Gastrocnemius medialis (tissue), 4 donors: Measurements from ENCODE around the gene FRMD5. TPM values are rescaled to one million over a fixed set of nuclear protein-coding genes. Genes with fewer than 3 reads are reported as not detected.
A peak's percentile ranks its signal among the peaks of the same experiment; 100 is the strongest.

Source experiments
- ATAC-seq, 2 donors: fragments of 150-250 bp; one replicate each; pipeline ENCODE4 v1.9.1; 2016
- DNase-seq, 2 donors: peaks; one replicate each; pipeline ENCODE4 v3.0.0-alpha.2; 2019
- H3K27ac ChIP-seq, 4 donors: fragments of 200-600 bp; sonication (generic); 1 replicate in 1 of 4; 2 replicates in 3 of 4; pipeline ENCODE4 v1.5.1; 2016 to 2018; ENCODE audit warnings: mild to moderate bottlenecking in 2 of 4, moderate library complexity in 1 of 4
- H3K27me3 ChIP-seq, 3 donors: fragments of 200-600 bp; sonication (generic) in 2 of 3; 1 replicate in 1 of 3; 2 replicates in 2 of 3; pipeline versions ENCODE4 v1.5.1 to v1.6.0; 2016 to 2019; ENCODE audit warnings: mild to moderate bottlenecking in 1 of 3, moderate library complexity in 1 of 3
- H3K36me3 ChIP-seq, 2 donors: fragments of 200-600 bp; sonication (generic) in 1 of 2; one replicate each; pipeline ENCODE4 v1.5.1; 2017 to 2018
- H3K4me1 ChIP-seq, 2 donors: fragments of 200-600 bp; sonication (generic) in 1 of 2; one replicate each; pipeline ENCODE4 v1.5.1; 2016 to 2017; ENCODE audit warnings: mild to moderate bottlenecking in 2 of 2
- H3K4me3 ChIP-seq, 4 donors: fragments of 200-600 bp; sonication (generic) in 3 of 4; 1 replicate in 1 of 4; 2 replicates in 3 of 4; pipeline ENCODE4 v1.5.1; 2016 to 2019; ENCODE audit warnings: mild to moderate bottlenecking in 2 of 4
- H3K9me3 ChIP-seq, 3 donors: fragments of 200-600 bp; sonication (generic) in 2 of 3; 1 replicate in 1 of 3; 2 replicates in 2 of 3; pipeline ENCODE4 v1.5.1; 2016 to 2019
- POLR2A ChIP-seq, 2 donors: fragments of 450-650 bp; IDR thresholded peaks; one replicate each; pipeline ENCODE4 v1.6.1; 2017; ENCODE audit warnings: antibody characterized with exemption in 2 of 2, mild to moderate bottlenecking in 2 of 2, moderate library complexity in 2 of 2
- in situ Hi-C, 4 donors: fragments of 200-750 bp; cut with MboI; loops; one replicate each; pipeline versions ENCODE4 v1.15.0 to v1.8.0; 2017; ENCODE audit warnings: low sequenced_read_pairs in 4 of 4
- intact Hi-C: fragments of 100-400 bp; cut with DNase I; formaldehyde crosslinking; loops from one replicate; pipeline ENCODE4 v1.15.1; 2023; ENCODE audit warnings: low total_unique reads
- total RNA-seq, 4 donors: library from RNA; depleted of rRNA; stranded (reverse); fragments of >200 nt; gene quantifications; one replicate each; pipeline versions ENCODE4 v1.1.0 to v1.2.3, GENCODE V29; 2016
- TF ChIP-seq, protein P1 (sequence below), 5 experiments: fragments of 450-650 bp in 3 of 5; fragments of 200-600 bp in 2 of 5; sonication (generic) in 2 of 5; IDR thresholded peaks in 4 of 5; conservative IDR thresholded peaks in 1 of 5; 1 replicate in 4 of 5; 2 replicates in 1 of 5; pipeline ENCODE4 v1.5.1; 2016 to 2019; ENCODE audit warnings: antibody characterized with exemption in 5 of 5, mild to moderate bottlenecking in 3 of 5, moderate library complexity in 3 of 5

The FRMD5 gene
- total RNA-seq, 4 donors from 2014 or later = 0.04 TPM; not detected in 3

- DNase-seq (no peak), ATAC-seq (no peak)
- intact Hi-C loops = no loop called here
- Histone ChIP-seq H3K4me1 (no peaks in the 10 kb centered on the region), H3K27ac (no peak overlapping the region), H3K27me3 (no peaks in the 10 kb centered on the region), H3K36me3 (no peaks in the 10 kb centered on the region), H3K4me3 (no peak overlapping the region), H3K9me3 (no peaks in the 10 kb centered on the region)
- in situ Hi-C loops = loop anchor here in 2 of 4 donors (10.0 kb wide), 1 partner anchor 156 kb away; no protein-coding TSS in a partner anchor
- TF ChIP-seq, protein P1, sequence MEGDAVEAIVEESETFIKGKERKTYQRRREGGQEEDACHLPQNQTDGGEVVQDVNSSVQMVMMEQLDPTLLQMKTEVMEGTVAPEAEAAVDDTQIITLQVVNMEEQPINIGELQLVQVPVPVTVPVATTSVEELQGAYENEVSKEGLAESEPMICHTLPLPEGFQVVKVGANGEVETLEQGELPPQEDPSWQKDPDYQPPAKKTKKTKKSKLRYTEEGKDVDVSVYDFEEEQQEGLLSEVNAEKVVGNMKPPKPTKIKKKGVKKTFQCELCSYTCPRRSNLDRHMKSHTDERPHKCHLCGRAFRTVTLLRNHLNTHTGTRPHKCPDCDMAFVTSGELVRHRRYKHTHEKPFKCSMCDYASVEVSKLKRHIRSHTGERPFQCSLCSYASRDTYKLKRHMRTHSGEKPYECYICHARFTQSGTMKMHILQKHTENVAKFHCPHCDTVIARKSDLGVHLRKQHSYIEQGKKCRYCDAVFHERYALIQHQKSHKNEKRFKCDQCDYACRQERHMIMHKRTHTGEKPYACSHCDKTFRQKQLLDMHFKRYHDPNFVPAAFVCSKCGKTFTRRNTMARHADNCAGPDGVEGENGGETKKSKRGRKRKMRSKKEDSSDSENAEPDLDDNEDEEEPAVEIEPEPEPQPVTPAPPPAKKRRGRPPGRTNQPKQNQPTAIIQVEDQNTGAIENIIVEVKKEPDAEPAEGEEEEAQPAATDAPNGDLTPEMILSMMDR (IDR thresholded peaks at IDR 0.05 in 4 of 5, conservative IDR thresholded peaks at IDR 0.05 in 1 of 5) = no peak
- no peak for TF ChIP-seq POLR2A (IDR thresholded peaks at IDR 0.05)
Measured at GRCh38 chr15:43908516-43909050, 286.5 kb downstream of the FRMD5 start.

DNA sequence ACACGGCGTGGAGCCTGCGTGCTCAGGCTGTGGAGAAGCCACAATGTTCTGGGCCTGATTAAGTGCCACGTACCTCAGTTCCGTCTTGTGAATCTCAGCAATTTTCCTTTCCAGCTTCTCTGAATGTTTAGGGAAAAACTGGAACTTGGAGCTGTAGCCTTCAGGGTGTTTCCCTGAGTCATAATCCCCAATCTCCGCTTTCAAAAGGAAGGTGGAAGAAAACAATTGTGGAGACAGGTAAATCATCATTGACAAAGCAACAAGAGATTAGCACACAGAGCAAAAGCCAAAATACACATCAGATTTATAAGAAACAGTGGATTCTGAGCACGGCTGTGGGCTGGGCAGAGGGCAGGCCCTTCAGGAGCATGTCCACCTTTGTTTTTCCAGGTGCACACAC is 289.3 kb downstream of the FRMD5 start:
- in situ Hi-C loops = loop anchor here in 2 of 4 donors (10.0 kb wide), 1 partner anchor 159 kb away; no protein-coding TSS in a partner anchor
- Histone ChIP-seq H3K4me3 (no peak overlapping the region), H3K9me3 (no peaks in the 10 kb centered on the region), H3K27me3 (no peaks in the 10 kb centered on the region), H3K36me3 (no peaks in the 10 kb centered on the region), H3K27ac (no peak overlapping the region), H3K4me1 (no peaks in the 10 kb centered on the region)
- ATAC-seq (no peak), DNase-seq (no peak)
- intact Hi-C loops = no loop called here
- TF ChIP-seq, protein P1 (IDR thresholded peaks at IDR 0.05 in 4 of 5, conservative IDR thresholded peaks at IDR 0.05 in 1 of 5) = no peak
- no peak for TF ChIP-seq POLR2A (IDR thresholded peaks at IDR 0.05)

- Histone ChIP-seq H3K36me3 (no peaks in the 10 kb centered on the region), H3K27me3 (no peaks in the 10 kb centered on the region), H3K9me3 (no peaks in the 10 kb centered on the region), H3K27ac (no peak overlapping the region), H3K4me3 (no peak overlapping the region), H3K4me1 (no peaks in the 10 kb centered on the region)
- intact Hi-C loops (loop anchor here (2.0 kb wide), 1 partner anchor 163 kb away; no protein-coding TSS in a partner anchor), in situ Hi-C loops (loop anchor here in 2 of 4 donors (10.0 kb wide), 1 partner anchor 161 kb away; no protein-coding TSS in a partner anchor)
- no peak for TF ChIP-seq POLR2A (IDR thresholded peaks at IDR 0.05)
- TF ChIP-seq, protein P1 (IDR thresholded peaks at IDR 0.05 in 4 of 5, conservative IDR thresholded peaks at IDR 0.05 in 1 of 5) = peak; percentile 22 to 63 (median 53)
- no peak for DNase-seq
- ATAC-seq = no peak
Measured at GRCh38 chr15:43903864-43904290, 291.2 kb downstream of the FRMD5 start.

- DNase-seq (no peak), ATAC-seq (no peak)
- H3K36me3 ChIP-seq = no peaks in the 10 kb centered on the region
- H3K4me3 ChIP-seq = no peak overlapping the region
- no peaks in the 10 kb centered on the region for H3K4me1 ChIP-seq
- TF ChIP-seq, protein P1 (IDR thresholded peaks at IDR 0.05 in 4 of 5, conservative IDR thresholded peaks at IDR 0.05 in 1 of 5) = no peak
- TF ChIP-seq POLR2A (IDR thresholded peaks at IDR 0.05) = no peak
- no peak overlapping the region for H3K27ac ChIP-seq
- H3K9me3 ChIP-seq = no peaks in the 10 kb centered on the region
- no peaks in the 10 kb centered on the region for H3K27me3 ChIP-seq
- intact Hi-C loops = no loop called here
- in situ Hi-C loops = loop anchor here in 2 of 4 donors (10.0 kb wide), 1 partner anchor 163 kb away; no protein-coding TSS in a partner anchor
Measured at GRCh38 chr15:43901495-43901894, 293.6 kb downstream of the FRMD5 start.
